Inferior parietal cortex (tissue), 1 donor: Measurements from ENCODE around the gene PROSER2.

Experiments
- DNase-seq: peaks from one replicate; pipeline ENCODE4 v3.0.0-alpha.2; 2016; ENCODE audit errors: extremely low spot score

The PROSER2 gene

DNA sequence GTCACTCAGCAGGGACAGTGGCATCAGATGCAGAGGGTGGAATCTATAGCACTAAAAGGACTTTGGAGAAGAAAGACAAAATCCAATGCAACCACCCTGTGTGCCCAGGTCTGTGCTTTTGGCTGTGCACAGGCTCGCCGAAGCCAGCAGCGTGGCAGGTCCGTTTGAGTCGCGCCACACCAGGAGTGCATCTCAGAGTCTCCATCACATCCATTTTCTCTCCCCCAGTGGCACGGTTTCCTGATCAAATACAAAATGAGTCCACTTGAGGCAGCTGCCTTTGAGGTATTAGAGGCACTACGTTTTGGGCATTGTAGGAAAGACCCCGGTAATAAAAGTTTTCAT lies 23.4 kb upstream of the PROSER2 start:
- DNase-seq = no peak

GRCh38 chr10:11804336-11804735 lies 18.8 kb upstream of the PROSER2 start:
- DNase-seq = no peak

- no peak for DNase-seq
Measured at GRCh38 chr10:11805792-11806191, 17.4 kb upstream of the PROSER2 start.

DNA sequence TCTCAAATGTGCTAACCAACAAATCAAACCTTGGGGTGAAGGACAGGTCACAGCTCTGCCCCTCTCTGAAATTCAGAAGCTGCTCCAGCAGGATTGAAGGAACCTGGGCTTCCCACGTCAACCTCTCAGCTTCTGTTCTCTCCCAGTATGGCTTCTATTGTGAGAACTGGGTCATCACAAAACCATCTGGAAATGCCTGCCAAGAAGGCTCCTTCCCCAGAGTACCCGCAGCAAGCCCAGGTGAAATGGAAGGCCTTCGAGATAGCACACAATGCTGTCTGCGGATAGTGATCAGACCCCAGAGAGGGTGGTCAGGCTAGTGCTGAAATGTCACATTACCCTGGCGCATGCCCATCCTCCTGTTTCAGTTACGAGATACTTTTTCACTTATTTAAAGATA lies 16.4 kb upstream of the PROSER2 start:
- no peak for DNase-seq

DNA sequence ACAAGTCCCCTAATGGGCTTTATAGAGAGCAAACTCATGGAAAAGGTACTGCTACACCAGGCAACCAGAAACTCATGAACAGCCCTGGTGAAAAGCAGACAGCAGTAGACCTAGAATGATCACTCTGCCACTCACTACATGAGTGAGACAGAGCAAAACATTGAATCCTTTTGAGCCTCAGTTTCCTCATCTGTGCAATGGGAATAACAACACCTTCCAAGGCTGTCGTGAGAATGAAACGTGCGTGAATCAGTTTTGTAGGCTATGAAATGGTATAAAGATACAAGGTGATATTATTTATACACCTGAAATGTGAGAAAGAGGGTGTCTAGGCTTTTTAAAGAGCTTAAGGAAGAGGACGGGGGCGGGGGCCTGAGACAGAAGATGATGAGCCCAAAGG lies 14.3 kb upstream of the PROSER2 start:
- DNase-seq = no peak

- DNase-seq = no peak
Measured at GRCh38 chr10:11810313-11810766, 12.8 kb upstream of the PROSER2 start.

DNA sequence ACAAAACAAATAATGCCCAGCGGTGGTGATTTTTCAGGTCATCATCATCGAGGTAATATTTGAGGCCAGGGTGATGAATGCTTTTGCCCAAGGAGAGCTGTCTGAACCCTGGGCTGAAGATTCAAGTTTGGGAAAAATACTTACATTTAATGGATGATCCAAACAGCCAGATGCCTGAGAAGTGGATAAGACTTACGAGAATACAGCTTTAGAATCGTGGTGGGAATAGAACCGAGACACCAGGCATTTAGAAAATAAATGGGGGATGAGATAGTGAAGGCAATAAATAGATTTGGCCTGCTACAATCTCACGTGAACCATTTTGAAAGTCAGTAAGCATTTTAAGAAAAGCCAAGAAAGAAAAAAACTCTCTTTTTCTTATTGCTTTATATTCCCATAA lies 12.2 kb upstream of the PROSER2 start:
- DNase-seq = no peak

DNA sequence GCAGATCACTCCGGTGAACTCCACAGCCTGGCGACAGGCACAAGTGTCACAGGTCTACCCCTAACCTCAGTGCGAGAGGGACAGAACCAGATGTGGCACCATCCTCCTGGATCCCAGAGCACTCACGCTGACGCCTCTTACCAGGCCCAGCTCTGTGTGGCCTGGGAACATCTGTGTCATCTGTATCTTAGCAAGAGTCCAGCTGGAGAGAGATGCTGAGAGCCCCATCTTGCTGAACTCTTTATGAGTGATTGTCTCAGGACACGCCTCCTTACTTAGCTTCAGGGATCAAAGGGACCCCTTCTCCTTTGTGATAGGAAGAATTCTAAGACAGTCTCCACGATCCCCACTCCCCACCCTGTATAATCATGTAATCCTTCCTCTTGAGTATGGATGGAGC lies 10.0 kb upstream of the PROSER2 start:
- DNase-seq = no peak

GRCh38 chr10:11813855-11814567 lies 9.1 kb upstream of the PROSER2 start:
- no peak for DNase-seq

- no peak for DNase-seq
Measured at GRCh38 chr10:11819027-11819426, 4.1 kb upstream of the PROSER2 start.

DNA sequence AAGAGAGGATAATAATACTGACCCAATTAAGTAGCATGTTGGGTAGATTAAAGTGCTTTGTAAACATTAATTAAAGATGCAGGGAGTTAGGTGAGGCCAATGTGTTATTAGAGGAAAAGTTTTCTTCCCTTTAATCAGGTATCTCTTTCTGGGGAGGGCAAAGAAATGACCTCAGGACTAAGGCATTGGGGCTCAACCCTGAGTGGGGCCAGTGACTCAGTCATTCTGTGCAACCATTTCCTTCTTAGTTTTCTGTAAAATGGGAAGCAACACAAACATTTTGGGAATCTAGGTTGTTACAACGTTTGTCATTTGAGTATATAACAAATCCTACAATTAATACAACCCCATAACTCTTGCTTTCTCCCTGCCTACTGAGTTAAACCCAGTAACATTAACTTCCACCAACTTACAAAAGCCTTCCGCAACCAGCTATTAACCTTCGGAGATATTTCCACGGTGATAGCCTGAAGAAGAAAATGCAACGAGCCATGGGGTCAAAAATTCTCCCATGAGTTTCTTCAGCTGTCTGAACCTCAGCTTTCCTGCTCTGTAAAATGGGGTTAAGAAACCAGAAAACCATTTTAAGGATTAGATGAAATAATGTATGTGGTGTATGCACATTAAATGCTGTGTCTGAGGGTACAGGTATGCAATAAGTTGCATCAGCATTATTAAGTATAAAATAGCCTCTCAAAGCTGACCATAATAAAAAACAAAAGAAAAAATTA lies 965 bp upstream of the PROSER2 start:
- DNase-seq = no peak

DNA sequence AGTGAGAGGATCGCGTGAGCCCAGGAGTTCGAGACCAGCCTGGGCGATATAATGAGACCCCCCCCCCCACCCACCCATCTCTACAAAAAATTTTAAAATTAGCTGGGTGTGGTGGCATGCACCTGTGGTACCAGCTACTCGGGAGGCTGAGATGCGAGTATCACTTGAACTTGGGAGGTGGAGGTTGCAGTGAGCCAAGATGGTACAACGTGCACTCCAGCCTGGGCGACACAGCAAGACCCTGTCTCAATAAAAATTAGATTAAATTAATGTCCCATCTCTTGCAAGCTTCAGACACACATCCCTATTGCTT lies 391 bp upstream of the PROSER2 start:
- no peak for DNase-seq

GRCh38 chr10:11823989-11824346 lies 812 bp downstream of the PROSER2 start:
- no peak for DNase-seq

DNA sequence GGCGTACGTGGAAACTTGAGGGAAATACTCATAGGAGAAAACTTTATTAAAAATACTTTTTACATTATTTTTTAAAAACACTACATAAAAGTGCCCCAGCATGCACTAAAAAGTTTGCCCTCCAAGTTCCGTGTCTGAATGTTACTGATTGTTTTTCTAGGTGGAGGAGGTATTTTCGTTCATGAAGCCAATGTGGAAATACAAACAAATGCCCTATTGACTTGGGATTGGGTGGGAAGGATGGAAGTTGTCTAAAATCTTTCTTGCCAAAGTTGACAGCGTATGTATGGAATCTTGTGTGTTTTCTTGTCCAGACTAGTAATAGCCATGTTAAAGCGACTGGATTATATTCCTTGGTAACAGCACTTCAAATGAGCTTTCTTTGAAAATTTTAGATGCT lies 1.2 kb downstream of the PROSER2 start:
- DNase-seq = no peak

DNA sequence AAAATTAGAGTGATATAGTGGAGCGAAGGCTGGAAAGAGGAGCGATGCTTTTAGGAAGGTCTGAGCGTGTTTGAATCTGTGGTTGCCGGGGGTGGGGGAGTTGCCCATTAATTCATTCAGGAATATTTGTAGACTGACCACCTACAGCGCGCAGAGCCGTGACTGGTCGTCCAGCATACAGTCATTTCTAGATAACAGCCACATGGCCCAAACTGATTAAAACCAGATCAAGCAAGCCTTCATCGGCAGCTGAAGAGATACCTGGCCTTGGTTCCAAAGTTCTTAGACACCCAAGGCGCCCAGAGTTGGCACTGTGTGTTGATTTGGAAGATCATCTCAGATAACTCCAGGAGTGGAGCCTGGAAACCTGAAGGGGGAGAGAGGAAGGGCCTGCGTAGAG lies 1.7 kb downstream of the PROSER2 start:
- no peak for DNase-seq

DNA sequence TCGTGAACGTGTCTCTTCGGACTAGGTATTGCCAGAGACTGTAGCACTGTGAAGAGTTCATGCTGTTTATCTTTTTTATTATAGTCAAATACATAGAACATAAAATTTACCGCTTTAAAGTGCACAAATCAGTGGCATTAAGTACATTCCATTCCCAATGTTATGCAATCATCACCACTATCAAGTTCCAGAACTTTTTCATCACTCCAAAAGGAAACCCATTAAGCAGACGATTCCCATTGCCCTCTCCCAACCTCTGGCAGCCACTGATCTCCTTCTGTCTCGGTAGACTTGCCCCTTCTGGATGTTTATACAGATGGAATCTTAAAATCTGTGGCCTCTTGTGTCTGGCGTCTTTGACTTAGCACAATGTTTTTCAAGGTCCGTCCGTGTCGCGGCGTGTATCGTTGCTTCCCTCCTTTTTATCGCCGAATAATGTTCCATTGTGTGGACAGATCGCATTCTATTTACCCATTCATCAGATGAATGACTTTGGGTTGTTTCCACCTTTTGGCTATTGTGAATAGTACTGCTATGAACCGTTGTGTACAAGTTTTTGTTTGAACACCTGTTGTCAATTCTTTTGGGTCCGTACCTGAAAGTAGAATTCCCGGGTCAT lies 2.7 kb downstream of the PROSER2 start:
- DNase-seq = no peak

GRCh38 chr10:11827006-11827405 lies 3.9 kb downstream of the PROSER2 start:
- DNase-seq = no peak

DNA sequence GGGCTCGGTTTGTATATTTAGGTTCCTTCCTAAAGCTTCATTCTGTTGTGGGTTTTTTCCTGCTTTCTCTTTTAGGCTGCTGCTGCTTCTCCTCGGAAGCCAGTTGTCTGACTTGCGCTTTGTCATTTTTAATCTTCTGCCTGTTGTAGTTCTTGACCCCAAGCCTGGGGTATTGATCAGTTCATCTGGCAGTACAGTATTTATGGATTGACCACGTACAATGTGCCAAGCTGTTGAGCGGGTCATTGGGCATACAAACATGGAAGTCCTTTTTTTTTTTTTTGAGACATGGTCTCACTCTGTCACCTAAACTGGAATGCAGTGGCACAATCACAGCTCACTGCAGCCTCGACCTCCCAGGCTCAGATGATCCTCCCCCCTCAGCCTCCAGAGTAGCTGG lies 4.3 kb downstream of the PROSER2 start:
- DNase-seq = no peak

DNA sequence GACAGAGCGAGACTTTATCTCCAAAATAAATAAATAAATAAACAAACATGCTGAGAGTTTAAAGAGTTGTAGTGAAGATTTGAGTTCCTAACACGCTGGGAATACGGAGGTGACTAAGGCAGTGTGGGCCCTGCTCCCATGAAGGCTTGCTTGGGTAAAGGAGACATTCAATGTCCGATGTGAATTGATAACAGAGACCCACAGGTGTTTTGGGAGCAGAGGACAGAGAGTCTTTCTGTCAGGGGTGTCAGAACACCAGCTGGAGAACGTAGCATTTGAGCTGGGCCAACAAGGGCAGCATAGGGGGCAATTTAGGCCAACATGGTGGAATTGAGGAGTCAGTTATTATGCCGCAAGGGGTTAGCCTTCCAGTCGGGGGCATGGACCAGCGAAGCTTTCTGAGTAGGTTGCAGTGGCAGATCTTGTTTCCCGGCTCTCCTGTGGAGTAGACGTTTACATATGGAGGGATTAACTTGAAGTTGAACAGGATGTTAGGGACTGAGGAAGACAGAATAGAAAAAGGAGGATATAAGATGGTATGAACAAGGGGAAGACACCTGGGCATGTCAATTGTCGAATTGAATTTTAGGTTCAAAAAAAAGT lies 5.6 kb downstream of the PROSER2 start:
- DNase-seq = no peak

DNA sequence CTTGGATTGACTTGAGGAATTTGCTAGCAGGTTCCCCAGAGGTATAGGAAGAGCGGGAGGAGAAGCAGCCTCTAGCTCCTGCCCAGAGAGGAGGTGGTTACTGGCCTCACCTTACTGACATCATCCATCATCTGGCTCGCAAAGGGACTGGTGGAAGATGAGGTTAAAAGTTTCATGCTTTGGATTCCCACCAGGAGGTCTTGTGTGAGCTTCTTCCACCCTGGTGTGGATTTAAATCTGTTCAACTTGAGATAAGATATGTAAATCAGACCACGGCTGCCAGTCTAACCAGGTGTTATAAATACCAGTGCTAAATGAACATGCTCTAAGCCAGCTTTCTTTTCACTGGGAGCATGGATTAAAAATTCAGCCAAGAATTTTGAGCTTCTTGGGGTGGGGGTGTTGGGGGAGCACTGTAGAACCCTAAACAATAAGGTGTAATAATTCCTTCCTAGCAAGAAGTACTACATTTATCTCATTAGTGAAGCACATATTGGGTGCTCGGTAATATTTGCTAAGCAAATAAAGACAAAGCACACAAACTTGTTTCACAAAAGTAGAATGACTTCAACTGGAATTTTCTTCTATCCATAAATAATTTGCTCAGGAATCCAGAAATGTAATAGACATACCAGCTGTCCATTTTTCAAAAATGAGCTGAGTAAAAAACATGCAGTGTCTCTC lies 7.8 kb downstream of the PROSER2 start:
- no peak for DNase-seq

DNA sequence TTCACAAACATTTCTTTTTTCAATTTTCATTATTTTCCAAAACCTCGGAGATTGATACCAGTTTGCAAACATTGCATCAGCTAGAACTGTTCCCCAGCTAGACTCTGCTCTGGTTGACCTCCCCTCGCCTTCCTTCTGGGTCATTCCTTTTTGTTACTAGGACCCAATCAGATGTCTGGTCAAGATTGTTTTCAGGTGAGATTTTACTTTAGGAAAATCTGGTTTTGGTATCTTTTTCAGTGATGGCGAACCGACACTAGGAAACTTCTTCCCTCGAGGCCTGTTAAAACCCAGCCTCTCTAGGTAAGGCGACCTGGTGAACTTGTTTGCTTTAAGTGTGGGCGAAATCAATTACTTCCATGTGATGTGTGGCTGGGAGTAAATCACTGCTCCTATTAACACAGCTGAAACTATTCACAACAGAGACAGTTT lies 8.4 kb downstream of the PROSER2 start:
- DNase-seq = no peak

DNA sequence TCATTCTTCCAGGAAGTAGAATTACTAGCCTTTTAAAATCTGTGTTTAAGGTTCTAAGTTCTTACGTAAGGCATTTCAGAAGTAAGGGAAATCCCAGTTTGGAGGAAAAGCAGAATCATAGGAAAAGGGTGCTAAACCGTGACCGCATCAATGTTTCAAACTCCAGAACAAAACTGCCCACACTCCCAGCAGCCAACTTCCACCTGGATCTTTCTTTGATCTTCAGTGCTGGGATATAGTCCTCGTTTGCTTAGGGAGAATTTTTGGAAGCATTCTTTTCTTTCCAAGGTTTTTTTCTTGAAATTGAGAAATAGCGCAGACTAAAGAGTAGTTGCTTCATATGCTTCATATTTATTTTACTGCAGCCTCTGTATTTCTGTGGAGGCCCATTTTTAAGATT lies 8.9 kb downstream of the PROSER2 start:
- no peak for DNase-seq
